ENCODE data around the gene CTDSP2.
"Not testable (repeated sequence)": the region's sequence is repeated elsewhere in the genome, so short reads cannot be mapped to it uniquely, and the experiment has no call there.

CTDSP2 gene

DNA sequence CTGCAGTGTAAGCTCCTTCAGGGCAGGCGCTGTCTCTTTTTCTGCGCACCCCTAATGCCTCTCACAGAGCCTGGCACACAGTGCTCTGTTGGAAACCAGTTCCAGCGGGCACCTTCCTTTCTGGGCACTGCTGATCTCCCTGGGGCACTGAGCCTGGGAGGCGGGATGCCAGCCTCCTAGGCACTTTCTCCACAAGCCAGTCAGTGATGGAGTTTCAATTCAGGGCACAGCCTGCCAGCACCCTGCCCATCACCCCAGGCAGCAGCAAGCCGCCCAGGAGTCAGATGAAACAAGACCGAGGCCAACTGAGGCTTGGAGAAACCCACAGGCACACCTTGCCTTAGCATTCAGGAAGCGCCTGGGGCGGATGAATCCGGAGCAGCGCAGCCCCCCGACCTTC is 5.7 kb upstream of the CTDSP2 start:
- no peak for FAIRE-seq

DNA sequence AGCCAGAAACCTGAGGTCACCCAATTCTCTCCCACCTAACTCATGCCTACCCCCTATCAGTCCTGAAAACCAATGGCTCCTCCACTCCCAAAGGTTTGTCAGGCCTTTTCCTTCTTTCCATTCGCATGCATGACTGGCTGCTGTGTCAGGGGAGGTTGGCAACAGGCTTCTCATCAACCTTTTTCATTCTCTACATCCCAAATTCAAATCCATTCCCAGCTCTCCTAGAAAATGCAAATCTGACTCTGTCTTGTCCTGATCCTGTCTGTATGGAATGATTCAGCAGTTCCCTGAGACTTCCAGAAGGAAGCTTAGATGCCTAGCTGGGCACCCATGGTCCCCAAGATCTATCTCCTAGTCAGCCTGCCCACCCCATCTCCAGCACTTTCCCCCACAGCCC is 5.0 kb upstream of the CTDSP2 start:
- FAIRE-seq = no peak

DNA sequence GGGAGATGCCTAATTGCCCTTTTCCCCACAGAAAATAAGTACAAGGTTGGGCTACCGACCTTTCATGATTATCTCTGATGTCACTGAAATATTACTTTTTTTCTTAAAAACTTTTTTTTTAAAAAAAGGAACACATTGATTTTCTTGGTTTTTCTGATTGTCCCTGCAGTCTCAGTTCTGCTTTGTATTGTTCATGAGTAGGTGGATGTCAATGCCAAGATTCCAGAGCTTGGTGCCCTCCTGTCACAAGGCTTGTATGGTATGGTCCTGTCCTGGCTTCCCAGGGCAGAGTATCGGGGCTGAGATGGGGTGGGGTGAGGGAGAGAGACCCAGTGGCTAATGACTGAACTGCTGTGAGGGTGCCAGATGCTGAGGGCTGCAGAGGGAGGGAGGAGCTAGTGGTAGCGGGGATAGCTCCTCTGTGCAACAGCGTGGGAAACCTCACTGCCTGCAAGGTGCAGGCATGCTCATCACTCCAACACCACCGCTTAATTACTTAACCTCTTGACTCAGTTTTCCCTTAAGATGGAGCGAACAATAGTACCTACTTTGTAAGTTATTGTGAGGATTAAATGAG is 4.4 kb upstream of the CTDSP2 start:
- FAIRE-seq = no peak

DNA sequence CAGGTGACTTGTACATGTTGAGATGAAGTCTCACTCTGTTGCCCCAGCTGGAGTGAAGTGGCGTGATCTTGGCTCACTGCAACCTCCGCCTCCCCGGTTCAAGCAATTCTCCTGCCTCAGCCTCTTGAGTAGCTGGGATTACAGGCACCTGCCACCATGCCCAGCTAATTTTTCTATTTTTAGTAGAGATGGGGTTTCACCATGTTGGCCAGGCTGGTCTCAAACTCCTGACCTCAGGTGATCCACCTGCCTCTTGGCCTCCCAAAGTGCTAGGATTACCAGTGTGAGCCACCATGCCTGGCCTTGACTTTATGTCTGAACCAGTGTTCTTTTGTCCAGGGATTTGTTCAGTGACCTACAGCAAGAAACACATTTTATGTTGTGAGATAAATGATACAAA is 2.9 kb upstream of the CTDSP2 start:
- FAIRE-seq = not testable (repeated sequence)

DNA sequence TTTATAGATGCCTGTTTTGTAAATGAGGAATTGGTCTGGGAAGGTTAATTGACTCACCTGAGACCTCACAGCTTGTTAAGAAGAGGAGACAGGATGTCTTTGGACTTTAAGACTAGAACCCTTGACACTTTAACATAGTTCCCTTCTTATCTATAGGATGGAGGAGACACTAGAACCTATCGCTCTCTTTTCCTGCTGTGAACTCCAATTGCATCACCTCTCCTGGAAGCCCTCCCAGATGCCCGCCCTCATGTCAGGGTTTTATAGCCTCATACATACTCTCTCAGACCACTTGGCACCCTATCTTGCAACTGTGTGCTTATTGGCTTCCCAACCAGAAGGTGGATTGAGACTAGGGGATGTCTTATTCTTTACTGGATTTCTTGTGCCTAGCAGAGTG is 2.5 kb upstream of the CTDSP2 start:
- FAIRE-seq = no peak

DNA sequence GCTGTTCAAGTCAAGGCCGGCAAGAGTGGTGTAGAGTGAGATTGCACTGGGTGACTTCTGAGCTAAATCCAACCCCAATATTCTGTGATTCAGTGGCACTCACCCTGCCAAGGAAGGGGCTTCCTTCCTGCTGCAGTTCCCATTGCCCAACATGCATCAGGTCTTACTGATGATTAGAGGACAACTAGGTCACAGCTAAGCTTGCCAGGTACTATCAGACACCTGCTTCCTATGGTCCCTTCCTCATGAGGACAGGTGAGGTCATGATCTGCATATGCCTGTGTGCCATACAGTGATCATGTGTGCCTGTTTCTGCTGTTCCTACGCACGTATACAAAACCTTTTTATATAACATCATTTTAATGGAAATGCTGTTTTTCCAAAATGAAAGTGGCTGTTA is 1.7 kb upstream of the CTDSP2 start:
- no peak for FAIRE-seq

DNA sequence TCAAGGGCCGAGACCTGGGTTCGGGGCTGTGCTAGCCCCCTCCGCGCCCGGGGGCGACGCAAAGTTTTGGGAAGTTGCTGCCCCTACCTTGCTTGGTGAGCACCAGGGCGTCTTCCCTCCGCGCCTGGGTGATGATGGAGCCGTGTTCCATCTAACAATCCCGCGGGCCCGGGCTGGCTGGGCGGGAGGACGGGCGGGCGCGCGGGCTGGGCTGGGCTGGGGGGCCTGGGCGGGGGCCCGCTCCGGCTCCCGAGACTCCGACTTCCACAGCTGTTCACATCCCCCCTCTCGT is 298 bp downstream of the CTDSP2 start:
- FAIRE-seq = no peak

DNA sequence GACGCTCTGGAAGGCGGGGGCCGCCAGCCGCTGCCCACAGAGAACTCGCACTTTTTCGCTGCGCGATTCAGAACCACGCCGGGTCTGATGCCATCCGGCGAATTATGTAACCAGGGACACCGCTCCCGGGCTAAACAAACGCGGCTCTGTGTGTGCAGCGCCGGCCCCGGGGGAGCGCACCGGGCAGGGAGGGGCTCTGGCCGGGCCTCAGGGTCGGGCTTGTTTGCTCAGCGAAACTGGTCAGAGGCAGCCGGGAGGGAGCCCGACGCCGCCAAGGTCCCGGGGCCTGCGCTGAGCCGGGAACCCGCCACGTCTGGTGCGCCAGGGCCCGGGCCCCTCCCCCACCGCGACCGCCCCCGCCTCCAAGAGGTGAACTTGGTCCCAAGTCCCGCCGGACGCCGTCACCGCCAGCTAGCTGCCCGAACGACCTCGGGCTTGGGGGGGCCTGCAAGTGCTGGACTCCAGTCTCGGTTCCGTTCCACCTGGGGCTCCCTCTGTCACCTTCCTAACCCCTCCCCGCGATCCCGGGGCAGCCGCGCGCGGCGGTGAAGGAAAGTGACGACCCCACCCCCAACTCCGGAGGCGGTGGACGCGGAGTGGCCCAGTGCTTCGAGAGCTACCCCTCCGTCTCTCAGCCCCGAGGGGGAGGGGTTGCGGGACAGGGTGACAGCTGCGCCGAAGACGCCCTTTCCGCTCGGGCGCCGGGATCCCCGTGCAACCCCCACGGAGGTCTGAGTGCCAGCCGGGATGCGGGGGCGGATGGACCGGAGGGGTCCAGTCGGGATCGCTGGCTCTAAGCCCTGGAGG is 848 bp downstream of the CTDSP2 start:
- FAIRE-seq = no peak

DNA sequence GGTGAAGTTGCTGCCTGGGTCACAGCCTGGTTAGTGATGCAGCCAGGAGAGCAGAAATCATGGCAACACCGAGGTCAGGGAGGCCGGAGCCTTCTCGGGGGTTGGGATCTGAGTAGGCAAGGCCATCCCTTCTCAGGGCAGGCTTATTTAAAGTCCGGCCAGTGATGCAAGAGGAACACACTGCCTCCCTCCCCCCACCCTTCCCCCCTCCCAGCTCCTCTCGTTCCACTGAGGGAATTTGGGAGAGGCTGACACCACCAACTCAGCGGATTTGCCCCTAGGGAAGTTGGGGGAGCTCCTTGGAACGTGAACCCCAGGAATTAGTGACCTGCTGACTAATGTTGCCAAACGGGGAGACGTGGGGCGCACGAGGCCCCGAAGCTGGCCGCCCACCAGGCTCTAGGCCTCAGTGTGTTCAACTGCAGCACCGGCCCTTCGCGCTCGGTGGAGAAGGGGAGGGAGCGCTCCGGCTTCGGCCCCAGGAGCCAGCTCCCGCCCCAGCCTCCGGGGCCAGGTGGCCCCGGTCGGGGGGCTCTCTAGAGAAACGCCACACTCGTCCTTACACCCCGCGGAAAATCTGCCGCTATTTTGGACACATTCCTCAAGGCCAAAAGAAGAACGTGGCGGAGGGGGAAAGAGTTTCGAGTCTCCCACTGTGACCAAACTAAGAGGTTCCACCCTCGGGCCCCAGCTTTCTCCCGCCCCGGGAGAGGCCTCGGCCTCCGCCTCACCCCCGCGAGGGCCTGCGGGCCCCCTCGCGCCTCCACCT is 1.6 kb downstream of the CTDSP2 start:
- FAIRE-seq = no peak

DNA sequence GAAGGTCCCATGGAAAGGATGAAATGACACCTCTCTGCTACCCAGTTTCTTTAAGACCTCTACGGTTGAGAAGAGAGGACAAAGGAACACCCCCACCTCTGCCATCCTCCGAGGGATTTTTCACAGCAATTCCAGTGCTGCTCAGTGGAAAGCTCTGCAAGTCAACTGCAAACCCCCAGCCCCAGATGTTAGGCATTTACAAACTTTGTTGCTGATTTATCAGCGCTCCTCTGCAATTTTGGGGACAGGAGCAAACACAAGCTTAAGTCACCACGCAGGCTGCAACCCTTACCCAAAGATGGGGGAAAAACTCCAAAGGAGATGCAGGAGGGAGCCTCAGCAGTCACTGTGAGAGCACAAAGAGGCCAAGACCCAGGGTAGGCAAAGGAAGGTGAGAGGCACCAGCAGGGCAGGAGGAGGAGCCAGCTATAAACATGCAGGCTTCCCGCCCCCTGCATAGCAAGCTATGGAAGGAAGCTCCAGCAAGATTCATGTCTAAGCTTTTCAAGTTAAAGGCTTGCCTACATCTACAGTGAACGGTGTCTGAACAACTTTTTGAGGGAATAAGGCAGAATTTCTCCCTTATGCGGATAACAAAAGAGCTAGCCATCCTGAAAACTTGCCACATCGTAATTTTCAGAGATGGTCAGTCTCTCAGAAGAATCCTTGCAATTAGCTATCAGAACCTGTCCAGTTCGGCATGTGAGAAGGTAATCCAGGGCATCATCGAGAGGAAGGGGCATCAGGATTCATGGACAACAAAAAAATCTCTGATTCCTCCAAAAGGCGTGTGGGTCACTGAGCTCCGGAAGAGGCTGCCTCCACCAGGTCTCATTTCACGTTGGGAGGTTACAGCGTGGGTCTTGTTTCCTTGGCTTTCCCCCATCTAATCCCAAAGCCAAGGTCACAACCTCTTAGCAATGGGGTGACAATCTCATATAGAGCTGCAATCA is 3.9 kb downstream of the CTDSP2 start:
- no peak for FAIRE-seq

DNA sequence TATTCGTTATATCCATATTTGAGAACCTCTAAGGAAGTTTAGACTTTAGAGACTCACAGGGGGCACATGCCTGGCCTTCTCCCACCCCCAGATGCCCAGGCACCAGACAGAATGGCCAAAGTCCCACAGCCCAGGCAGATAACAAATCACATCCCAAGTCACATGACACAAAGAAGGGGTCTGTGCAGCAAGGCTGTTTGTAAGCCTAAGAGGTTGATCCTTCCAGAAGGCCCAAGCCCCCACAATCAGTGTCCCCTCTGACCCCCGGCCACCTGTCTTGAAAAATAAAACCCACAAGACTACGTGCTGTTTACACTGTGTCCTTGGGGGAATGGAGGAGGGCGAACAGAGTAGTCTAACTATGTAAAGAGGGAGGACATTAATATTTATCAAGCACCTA is 5.1 kb downstream of the CTDSP2 start:
- no peak for FAIRE-seq

DNA sequence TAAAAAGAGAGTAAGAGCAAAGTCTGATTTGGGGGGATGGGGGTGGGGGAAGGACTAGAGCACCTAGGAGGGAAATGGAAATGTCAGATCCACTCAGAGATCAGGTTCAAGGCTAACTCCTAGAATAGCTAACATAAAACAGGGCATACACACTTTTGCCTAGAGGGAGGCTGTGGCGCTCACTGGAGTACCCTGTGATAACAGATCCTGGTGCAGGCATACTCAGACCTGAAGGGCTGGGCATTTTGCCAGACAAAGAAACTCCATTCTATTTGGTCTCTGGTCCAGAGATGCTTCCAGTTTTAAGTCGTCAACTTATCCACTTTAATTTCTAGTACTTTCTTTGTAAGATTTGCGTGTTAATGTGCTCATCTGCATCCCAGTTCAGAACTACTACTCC is 5.8 kb downstream of the CTDSP2 start:
- FAIRE-seq = no peak

DNA sequence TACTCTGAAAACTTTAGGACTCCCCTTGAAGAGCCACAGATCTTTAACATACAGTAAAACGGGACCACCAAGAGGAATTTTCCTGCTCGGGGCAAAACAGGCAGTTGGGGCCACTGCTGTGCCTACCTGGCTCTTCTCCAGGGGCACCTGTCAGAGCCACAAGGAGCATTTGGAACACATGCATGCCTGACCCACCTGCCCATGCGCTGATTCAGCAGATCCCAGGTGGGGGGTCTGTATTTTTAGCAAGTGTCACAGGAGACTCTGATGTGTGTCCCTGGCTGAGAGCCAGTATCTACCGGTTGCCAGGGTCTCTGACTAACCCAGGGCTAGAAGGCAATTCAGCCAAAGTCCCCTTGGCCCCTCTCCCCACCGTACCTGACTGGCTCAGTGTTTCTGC is 6.5 kb downstream of the CTDSP2 start:
- FAIRE-seq = no peak

DNA sequence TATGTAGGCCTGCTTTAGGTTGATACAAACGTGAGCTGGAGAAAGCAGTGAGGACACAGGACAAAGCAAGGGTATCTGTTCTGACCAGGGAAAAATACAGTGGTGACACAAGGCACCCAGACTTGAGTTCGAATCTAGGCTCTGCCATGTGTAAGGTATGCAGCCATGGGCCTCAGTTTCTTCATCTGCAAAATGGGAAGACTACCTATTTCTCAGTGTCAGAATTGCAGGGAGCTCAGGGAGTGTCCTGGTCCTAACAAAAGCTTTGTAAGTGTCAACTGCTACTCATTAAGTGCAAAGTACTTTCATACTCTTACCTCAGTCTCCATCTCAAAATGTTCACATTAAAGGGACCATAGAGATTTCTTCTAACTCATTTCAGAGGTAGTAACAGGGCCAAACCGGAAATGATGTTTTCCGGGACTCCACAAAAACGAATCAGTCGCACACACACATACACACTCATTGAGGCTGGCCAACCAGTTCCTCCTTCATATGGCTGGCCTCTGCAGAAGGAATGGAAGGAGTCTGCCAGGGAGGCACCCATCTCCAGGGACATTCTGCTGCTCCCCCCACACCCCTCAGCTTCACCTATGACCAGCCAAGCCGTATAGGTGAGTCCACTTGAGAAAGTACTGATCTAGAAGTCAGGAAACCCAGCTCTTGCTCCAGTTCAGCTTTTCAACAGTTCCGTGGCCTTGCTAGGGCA is 7.8 kb downstream of the CTDSP2 start:
- no peak for FAIRE-seq

DNA sequence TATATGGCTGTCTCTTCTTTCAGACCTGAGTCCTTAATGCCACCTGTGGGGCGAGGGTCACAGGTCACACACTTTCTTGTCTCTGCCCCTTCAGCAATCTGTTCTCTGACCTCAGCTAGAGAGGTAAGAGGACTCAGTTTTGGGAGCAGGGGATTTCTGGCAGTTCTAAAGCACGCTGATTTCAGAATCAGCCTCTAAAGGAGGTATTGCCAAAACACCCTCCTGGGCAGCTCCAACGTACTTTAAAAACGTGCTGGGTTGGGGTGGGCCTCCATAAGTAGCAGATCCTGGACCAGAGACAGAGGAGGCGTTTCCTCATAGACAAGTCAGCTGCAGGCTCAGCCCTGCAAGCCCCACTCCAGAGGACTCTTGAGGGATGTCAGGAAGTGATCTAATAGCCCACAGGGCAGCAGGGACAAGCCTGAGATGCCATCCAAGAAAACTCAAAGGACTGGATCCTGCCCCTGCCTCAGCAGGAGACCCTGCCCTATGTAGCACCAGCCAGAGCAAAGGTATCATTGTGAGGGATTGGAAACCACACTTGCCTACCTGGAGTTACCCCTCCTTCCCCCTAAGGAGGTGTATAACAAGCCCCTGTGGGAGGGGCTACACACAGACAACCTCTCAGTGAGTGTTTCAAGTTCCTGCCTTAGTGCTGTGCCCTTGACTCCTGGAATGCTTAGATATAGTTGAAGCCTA is 8.5 kb downstream of the CTDSP2 start:
- FAIRE-seq = no peak

DNA sequence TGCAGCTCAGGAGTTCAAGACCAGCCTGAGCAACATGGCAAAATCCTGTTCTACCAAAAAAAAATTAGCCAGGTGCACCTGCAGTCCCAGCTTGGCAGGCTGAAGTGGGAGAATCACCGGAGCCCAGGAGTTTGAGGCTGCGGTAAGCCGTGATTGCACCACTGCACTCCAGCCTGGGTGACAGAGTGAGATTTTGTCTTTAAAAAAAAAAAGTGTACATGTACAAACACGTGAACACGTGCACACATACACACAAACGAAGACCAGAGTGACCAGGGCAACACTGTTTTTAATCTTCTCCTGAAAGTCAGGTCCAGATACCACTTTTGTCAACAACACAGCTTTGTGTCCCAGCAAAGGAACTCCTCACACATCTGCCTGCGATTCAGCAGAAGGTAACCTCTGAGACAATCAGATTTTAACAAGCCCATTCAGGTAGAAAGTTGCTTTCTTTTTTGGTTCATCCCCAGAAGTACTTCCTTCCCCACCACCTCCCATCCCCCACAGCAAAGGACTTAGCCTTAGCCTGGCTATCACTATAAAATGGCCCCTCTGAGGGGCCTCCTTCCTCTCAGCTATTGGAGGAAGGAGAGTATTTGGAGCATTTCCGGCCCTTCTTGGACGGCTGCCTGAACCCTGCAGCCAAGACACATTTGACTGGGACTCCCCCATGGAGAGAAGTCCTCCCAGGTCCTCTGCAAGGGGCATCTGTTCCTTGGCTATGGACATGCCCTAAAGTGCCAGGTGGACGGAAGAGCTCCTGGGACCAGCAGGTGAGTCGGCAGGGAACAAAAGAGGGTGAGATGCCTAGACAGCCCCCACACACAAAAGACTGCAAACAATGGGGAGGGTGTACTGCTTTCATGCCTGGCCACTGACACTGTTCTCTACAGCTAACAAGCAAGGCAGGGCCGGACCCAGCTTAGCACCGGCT is 9.8 kb downstream of the CTDSP2 start:
- FAIRE-seq = no peak

DNA sequence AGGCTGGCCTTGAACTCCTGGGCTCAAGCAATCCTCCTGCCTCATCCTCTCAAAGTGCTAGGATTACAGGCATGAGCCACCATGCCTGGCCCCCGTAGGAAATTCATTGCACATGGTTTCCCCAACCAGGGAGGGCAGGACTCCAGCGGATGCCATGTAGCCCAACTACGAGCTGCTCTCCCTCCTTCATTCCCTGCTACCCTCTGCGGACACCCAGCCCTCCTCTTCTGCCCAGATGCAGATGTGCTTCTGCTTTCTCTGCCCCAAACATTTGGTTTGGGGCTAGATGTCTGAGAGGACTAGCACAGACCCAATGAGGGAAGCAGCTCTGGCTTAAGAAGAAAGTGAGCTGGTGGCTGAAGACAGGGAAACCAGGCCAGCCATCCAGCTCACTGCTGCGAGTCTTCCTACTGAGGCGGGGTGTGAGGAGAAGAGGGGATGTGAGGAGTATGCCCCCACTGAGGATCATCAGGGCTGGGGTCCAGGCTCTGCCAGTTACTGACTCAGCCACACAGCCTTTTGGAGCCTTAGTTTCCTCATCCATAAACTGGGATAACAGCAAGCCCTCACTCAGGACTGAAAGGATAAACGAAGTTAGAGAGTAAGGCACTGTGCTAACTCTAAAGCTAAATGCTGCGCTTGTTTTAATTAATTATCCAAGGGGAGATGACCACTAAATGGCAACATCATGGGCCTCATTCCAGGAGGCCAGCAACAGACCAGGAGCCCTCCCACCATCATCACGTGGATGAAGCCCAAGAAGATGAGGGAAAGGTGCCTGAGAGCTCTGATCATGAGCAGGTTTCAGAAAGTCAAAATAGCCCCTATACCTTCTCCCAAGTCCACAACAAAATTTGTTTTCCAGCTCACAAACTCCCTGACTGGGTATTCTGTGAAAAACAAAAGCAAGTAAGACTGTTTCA is 10.9 kb downstream of the CTDSP2 start:
- no peak for FAIRE-seq

DNA sequence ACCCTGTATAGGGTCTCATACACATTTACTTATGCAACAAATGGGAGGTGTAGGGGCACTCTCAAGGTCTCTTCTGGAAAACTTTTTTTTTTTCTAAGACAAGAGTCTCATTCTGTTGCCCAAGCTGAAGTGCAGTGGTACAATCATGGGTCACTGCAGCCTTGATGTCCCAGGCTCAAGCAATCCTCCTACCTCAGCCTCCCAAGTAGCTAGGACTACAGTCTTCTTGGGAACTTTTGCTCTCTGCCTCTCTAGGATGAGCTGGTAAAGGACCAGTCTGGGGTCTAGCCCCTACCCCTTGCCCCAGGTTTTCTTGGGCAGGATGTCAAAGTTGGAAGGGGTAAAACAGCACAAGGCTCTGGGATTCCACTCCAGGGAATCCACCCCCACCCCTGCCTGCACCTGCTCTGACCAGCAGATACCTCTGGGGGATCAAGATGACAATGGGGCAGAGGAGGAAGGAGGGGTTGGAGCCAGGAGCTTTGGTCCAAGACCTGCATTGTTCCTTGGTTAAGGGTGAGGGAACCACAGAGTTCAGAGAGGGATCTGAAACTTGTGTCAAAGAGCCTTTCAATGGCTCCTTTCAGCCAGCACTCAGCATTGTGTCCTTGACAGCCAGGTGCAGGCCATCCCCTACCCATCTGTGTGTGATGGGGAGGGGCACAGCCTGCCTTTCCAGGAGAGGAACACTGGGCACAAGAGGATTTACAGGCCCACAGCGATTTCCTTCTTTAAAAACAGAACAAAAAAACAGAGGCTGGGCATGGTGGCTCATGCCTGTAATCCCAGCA is 12.2 kb downstream of the CTDSP2 start:
- FAIRE-seq = no peak

DNA sequence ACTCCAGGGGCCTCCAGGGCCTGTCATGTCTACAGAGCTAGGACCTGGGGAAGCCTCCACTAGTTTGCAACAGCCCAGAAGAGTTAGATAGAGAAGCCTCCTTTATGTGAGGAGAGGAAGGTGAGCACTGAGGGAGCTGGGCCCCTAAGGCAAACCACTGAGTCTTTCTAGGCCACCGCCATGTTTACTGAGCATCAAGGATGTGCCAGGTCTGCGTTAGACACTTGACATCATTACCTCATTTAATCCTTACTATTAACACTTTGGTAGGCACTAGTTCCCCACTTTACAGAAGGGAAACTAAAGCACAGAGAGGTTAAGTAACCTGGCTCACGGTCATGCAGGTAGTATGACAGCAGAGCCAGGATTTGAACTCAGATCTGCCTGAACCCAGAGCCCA is 12.9 kb downstream of the CTDSP2 start:
- no peak for FAIRE-seq
